Mucosa of descending colon (tissue), 3 donors: Measurements from ENCODE around the gene UBE2E1. TPM values are rescaled to one million over a fixed set of nuclear protein-coding genes. Genes with fewer than 3 reads are reported as not detected.
"Not testable (repeated sequence)": the region's sequence is repeated elsewhere in the genome, so short reads cannot be mapped to it uniquely, and the experiment has no call there.

Source experiments
- ATAC-seq: fragments of 200-7000 bp; cut with Tn5 transposase; one replicate; pipeline ENCODE4 v1.9.1; 2020; ENCODE audit warnings: mild to moderate bottlenecking, moderate library complexity
- DNase-seq, 3 donors: peaks; one replicate each; pipeline ENCODE4 v3.0.0-alpha.2; 2020
- H3K36me3 ChIP-seq: fragments of 200-600 bp; one replicate; pipeline ENCODE4 v1.8.0; 2021; ENCODE audit warnings: low read depth, mild to moderate bottlenecking
- H3K4me1 ChIP-seq: fragments of 200-600 bp; one replicate; pipeline ENCODE4 v1.8.0; 2021; ENCODE audit warnings: low read depth, mild to moderate bottlenecking
- H3K4me3 ChIP-seq: fragments of 200-600 bp; one replicate; pipeline ENCODE4 v1.8.0; 2021; ENCODE audit warnings: mild to moderate bottlenecking
- H3K9me3 ChIP-seq: fragments of 200-600 bp; one replicate; pipeline ENCODE4 v1.8.0; 2021; ENCODE audit warnings: mild to moderate bottlenecking
- intact Hi-C, 2 donors: fragments of 100-400 bp; cut with DNase I in 1 of 2; cut with micrococcal nuclease in 1 of 2; formaldehyde crosslinking; loops; one replicate each; pipeline versions ENCODE4 v1.11.0 to v1.11.1; 2022; cut with DNase I, micrococcal nuclease
- total RNA-seq, 3 donors: library from RNA; stranded (reverse); fragmentation: NEBNext Ultra II Directional in 2 of 3; extraction: Animal tissue kit (Norgen Biotek cat#: 25700) in 2 of 3; gene quantifications; one replicate each; pipeline versions ENCODE4 v1.2.1 to v1.2.4, GENCODE V29; 2021 to 2023
- TF ChIP-seq, protein P1 (sequence below): fragments of 200-600 bp; IDR thresholded peaks from one replicate; pipeline ENCODE4 v1.8.0; 2022; ENCODE audit warnings: antibody characterized with exemption, mild to moderate bottlenecking
- donor health status: DM: no; HTN: no; CAD: no; lungs with moderate emphysema.
- donor health status: DM: no; HTN: no; CAD: no.
- donor health status: DM: no; HTN: yes; CAD: no.

UBE2E1 gene
- total RNA-seq, 3 donors from 2014 or later: 84.7 to 111 (median 86.8) TPM

DNA sequence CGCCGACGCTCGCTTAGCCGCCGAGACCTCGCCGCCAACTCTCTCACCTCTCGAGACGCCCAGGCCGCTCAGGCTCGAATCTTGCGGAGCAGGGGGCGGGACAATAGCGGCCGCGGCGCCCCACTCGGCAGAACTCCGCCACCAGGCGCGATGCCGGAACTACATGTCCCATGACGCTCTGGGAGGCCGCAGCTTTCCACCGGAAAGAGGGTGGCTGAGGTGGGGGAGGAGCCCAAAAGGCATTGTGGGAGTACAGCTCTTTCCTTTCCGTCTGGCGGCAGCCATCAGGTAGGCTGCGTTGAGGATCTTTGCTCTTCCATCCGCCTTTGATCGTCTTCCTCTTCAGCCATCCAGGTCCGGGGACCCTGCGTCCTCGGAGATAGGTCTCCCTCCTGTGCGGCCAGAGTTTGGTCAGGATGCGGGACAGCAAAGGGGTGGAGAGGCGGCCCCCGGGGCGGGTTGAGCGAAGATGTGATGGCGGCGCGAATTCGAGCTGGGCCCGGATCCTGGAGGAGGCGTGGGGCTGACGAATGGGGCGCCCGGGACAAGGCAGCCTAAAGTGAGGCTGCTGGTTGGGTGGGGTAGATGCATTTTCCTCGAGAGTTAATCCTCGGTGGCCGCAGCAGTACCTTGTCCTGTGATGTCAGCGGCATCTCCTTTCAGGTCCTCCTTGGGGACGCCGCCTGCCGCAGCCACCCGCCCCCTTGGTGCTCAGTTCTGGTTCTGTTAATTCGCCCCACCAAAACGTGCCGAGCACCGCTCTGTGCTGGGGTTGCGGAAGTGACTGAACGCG lies 111.3 kb downstream of the UBE2E1 start, which contains the start of the genes NKIRAS1 and RPL15:
TSS of gene NKIRAS1 (minus strand) at position 105 of the 793 bp plus-strand sequence. CDS start 6,086 bp downstream, outside the sequence.
TSS of gene RPL15 (plus strand) at position 247 of the 793 bp plus-strand sequence. CDS start 728 bp downstream, outside the sequence.
- DNase-seq (peak; percentile 97 to 98 (median 98)), ATAC-seq (peak; percentile 99)
- intact Hi-C loops: no loop called here
- H3K36me3 ChIP-seq: no peaks in the 10 kb centered on the region
- peaks cover 14% of the 10 kb centered on the region for H3K4me1 ChIP-seq
- H3K4me3 ChIP-seq: peak within 1 kb of the TSS; percentile 83
- TF ChIP-seq, protein P1, sequence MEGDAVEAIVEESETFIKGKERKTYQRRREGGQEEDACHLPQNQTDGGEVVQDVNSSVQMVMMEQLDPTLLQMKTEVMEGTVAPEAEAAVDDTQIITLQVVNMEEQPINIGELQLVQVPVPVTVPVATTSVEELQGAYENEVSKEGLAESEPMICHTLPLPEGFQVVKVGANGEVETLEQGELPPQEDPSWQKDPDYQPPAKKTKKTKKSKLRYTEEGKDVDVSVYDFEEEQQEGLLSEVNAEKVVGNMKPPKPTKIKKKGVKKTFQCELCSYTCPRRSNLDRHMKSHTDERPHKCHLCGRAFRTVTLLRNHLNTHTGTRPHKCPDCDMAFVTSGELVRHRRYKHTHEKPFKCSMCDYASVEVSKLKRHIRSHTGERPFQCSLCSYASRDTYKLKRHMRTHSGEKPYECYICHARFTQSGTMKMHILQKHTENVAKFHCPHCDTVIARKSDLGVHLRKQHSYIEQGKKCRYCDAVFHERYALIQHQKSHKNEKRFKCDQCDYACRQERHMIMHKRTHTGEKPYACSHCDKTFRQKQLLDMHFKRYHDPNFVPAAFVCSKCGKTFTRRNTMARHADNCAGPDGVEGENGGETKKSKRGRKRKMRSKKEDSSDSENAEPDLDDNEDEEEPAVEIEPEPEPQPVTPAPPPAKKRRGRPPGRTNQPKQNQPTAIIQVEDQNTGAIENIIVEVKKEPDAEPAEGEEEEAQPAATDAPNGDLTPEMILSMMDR: peak; percentile 40
- H3K9me3 ChIP-seq: no peaks in the 10 kb centered on the region

DNA sequence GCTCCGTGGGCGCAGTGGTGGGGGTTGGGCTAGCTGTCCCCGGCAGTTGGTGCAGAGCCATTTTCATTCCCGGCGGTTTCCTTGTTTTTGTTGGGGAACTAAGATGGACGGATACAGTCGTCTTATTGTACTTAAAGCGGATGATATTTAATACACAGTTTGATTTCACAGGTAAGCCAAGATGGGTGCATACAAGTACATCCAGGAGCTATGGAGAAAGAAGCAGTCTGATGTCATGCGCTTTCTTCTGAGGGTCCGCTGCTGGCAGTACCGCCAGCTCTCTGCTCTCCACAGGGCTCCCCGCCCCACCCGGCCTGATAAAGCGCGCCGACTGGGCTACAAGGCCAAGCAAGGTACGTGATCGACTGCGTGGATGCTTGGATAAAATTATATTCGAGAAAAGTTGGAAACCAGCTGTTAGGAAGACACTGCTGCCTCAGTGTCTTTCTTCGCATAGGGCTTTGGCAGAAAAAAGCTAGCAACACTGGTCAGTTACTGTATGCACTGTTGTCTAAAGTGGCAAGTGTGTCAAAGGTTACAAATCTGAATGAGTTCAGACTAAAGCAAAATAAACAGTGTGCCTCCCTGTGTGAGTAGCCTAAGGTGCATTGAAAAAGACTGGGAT lies 112.0 kb downstream of the UBE2E1 start:
- DNase-seq: peak in 1 of 3 donors; percentile 83
- intact Hi-C loops: not testable (repeated sequence)

DNA sequence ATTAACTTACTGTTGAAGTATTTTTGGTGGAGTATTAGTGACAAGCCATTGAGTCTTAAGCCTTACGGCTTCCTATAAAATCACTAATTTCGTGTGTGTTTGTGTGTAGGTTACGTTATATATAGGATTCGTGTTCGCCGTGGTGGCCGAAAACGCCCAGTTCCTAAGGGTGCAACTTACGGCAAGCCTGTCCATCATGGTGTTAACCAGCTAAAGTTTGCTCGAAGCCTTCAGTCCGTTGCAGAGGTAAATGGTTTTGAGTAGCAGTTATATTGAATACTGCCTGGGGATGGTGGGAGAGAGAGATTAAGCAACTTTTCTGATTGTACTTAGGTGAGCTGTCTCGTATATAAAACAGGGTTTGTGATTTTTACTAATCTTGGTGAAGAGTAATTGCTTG lies 112.6 kb downstream of the UBE2E1 start:
- DNase-seq, H3K4me3 ChIP-seq, ATAC-seq, H3K36me3 ChIP-seq, H3K9me3 ChIP-seq, intact Hi-C loops: not testable (repeated sequence)
- peaks cover 14% of the 10 kb centered on the region for H3K4me1 ChIP-seq

More for the DNA sequence above, 112.0 kb downstream of the UBE2E1 start:
- H3K4me3 ChIP-seq: peak overlapping the region; percentile 83
- not testable (repeated sequence) for H3K9me3 ChIP-seq, H3K36me3 ChIP-seq
- H3K4me1 ChIP-seq: peaks cover 14% of the 10 kb centered on the region
- ATAC-seq: peak; percentile 72

DNA sequence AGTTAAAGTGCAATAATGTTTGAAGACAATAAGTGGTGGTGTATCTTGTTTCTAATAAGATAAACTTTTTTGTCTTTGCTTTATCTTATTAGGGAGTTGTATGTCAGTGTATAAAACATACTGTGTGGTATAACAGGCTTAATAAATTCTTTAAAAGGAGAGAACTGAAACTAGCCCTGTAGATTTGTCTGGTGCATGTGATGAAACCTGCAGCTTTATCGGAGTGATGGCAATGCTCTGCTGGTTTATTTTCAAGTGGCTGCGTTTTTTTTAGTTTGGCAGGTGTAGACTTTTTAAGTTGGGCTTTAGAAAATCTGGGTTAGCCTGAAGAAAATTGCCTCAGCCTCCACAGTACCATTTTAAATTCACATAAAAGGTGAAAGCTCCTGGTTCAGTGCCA lies 113.9 kb downstream of the UBE2E1 start:
- Histone ChIP-seq H3K4me3 (no peak overlapping the region), H3K4me1 (peaks cover 14% of the 10 kb centered on the region), H3K36me3 (no peaks in the 10 kb centered on the region), H3K9me3 (no peaks in the 10 kb centered on the region)
- TF ChIP-seq, protein P1: no peak
- intact Hi-C loops: no loop called here
- ATAC-seq (no peak), DNase-seq (no peak)

DNA sequence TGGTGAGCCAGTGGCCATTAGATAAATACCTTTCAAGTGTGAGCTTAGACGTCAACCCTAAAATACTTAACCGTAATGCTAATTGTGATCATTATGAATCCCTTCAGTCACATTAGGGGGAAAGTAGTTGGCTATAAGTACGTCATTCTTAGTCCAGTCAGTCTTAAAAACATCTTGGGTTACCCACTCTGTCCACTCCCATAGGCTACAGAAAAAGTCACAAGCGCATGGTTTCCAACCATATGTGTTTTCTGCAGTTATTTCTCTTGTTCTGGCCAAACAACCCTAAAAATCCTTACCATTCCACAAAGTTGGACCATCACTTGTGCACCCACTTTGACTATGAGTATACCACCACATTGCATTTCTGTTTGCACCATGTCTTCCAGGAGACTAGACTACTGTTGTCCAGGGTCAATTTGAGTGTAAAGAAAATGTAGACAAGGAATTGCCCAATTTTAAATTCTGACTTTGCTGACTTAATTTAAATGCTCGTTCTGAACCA lies 114.4 kb downstream of the UBE2E1 start:
- DNase-seq (no peak), ATAC-seq (no peak)
- intact Hi-C loops: no loop called here
- no peaks in the 10 kb centered on the region for H3K36me3 ChIP-seq
- H3K9me3 ChIP-seq: no peaks in the 10 kb centered on the region
- TF ChIP-seq, protein P1: no peak
- H3K4me1 ChIP-seq: peaks cover 14% of the 10 kb centered on the region
- H3K4me3 ChIP-seq: no peak overlapping the region

DNA sequence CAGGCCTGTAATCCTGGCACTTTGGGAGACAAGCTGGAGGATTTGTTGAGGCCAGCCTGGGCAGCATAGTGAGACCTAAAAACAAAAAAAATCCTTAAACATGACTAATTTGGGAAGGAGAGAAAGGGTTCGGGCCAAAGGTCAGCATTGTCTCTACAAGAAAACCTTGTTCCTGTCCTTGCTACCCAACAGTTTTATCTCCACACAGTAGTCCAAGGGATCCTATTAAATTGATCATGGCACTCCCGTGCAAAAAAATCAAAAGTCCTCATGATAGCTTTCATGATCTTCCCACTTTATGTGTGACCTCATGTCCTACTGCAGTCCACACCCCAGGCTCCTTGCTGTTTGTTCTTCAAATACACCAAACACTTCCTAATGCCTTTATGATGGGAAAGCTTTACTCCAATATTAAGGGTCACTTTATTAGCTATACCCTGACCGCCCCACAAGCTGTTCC lies 115.3 kb downstream of the UBE2E1 start:
- no peak overlapping the region for H3K4me3 ChIP-seq
- no peaks in the 10 kb centered on the region for H3K9me3 ChIP-seq
- peaks cover 11% of the 10 kb centered on the region for H3K4me1 ChIP-seq
- no peaks in the 10 kb centered on the region for H3K36me3 ChIP-seq
- no peak for ATAC-seq
- DNase-seq: no peak
- TF ChIP-seq, protein P1: no peak
- intact Hi-C loops: no loop called here
